CD4-positive, alpha-beta T cell treated with Interleukin-10 for 1 hour (primary cell): Measurements from ENCODE around the gene LOXL1.

ENCODE experiments used
- DNase-seq: peaks from one replicate; pipeline ENCODE4 v3.0.0-alpha.2; 2020

Gene LOXL1

DNA sequence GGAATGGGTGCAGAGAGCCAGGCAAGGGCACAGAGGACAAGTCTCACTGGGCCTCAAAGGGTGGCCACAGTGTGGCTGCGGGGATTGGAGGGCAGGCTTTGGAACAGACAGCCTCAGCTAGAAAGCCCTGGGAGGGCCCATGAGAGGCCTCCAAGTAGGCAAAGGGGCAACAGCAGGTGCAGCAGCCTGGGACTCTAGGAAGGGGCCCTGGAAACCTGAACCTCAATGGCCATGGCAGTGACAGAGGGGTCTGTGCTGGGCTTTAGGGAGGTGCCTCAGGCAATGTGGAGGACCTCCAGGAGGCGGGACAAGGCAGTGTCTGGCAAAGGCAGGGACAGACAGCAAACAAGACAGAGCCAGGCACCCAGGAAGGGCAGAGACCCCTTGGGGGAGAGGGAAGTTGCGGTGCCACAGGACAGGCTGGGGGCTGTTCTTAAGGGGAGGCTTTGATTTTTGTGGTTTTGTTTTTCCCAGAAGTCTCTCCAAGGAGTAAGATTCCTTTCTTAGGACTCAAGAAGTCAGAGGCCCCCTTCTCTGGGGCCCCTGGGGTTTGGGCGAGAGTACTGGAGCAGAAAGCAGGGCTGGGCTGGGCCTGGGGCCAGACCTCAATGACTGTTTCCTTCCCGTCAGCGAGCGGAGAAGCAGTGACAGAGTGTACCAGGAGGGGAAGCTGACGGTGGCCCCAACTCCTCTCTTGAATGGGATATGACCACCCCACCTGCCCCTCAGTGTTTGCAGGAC is 56.1 kb downstream of the LOXL1 start:
- DNase-seq: peak; percentile 30

DNA sequence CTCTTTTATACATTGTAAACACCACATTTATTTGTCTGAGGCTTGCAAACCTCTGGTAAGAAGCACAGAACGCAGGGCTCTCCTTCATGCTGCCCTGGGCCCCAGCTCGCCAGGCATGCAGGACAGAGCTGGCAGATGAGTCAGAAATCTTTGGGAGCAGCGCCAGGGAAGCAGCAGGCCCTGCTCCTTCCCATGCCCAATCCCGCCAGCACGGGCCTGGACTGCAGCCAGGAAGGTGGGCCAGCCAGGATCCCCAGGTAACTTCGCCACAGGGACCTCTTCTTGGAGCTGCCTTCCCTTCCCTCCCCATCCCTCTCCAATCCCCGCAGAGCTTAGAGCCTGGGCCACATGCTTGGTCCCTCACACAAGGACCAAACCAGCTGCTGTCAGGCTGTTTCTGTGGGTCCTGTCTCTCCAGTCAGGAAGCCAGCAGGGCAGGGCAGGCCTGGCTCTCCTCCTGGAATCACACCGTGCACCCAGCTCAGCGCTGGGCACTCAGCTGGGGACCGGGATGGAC is 57.0 kb downstream of the LOXL1 start:
- DNase-seq: no peak

DNA sequence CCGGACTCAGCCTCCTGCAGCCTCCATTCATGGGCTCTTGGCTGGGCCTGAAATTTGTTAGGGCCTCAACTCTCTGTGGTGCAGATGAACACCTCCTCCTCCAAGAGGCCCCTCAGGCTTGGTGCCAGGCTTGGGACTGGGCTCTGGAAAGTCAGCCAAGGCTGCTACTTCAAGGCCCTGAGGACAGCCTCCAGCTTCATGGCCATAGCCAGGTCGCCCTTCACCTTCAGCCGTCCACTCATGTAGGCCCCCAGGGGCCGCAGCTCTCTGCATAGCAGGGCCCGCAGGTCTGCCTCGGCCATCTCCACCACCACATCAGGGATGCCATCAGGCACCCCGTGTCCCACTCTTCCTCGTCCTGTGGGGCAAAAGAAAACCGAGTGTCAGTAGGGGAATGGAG is 57.5 kb downstream of the LOXL1 start:
- DNase-seq: no peak

DNA sequence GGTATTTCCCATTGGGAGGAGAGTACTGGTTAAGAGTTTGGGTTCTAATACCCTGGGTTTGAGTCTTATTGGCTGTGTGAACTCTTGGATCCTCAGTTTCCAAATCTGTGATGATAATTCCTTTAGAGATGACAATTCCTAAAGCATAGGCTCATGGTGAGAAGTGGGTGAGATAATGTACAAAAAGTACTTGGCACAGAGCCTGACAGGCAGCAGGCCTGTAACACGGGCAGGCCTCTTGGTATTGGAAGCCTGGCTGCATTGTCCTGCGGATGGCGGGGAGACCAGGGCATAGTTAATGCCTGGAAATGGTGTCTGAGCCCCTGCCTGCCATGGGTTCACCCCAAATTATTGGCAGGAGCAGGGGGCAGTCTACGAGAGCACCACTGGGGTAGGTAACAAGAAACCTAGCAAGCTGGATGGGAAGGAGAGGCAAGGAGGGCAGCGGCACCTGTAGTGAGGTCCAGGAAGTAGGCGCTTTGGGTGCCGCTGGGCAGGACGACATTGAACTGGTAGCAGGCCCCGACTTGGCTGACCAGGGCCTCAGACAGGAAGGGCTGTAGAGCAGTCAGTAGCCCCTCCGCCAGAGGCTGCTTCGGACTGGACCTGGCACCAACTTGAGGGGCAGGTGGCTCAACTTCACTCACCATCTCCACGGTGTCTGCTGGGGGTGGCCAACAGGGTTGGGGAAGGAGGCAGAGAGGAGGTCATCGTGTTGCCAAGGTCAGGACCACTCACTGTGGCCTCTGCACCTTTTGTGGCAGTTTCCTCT is 58.1 kb downstream of the LOXL1 start:
- no peak for DNase-seq

DNA sequence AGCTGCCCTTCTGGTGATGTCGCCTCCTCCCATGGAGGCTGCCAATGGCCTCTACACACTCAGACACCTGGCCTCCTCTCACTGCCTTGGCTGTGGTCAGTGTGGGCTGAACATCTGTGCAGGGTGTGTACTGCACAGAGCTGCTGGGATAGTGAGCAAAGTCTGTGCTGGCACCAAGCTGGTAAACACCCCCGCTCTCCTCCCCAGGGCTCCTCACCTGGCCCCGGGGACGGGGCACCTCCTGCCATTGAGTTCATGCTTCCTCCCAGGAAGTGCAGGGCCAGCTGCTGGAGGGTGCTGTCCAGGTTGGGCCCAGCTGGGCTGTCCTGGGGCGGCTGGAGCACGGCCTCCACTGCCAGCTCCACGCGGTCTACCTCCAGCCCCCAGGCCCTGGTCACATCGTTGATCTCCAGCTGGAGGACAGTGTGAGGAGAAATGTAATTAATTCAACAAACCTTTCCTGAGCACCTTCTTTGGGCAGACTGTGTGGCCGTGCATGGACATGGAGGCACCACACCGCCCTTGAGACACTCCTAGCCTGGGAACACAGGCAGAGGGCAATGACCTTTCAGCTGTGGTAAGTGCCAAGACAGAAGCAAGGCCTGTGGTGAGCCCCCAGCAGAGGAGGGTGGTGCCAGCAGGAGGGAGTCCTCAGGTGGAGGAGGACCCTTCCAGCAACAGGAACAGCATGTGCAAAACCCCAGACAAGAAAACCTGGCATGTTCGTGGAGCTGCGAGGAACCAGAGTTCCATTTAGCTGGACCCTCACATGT is 59.0 kb downstream of the LOXL1 start:
- DNase-seq: no peak

DNA sequence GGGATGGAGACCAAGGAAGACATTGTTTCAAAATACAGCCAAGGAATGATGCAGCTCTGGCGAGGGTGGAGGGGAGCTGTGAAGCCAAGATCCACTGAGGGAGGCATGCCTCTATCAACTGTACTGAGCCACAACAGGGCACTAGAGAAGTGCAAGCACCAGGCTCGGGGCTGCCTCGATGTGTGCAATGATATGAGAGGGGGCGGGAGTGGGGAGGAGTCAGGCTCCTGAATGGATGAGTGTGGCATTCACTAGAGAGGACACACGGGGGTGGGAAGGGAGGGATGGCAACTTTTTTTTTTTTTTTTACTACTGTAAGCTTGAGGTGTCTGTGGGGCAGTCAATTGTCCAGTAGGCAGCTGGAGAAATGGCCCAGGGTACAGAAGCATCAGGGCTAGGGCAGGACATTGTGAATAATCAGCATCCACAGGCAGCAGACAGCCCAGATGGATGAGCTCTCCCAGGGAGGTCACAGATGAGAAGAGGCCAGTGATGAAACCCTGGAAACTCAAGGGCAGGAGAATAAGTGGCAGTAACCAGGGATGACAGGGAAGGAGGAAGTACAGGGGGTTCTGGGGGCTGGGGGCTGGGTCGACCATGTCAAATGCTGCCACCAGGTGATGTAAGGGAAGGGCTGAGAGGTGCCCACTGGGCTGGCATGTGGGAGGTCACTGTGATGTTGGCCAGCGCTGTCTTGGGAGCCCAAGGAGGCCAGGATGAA is 60.0 kb downstream of the LOXL1 start:
- no peak for DNase-seq

DNA sequence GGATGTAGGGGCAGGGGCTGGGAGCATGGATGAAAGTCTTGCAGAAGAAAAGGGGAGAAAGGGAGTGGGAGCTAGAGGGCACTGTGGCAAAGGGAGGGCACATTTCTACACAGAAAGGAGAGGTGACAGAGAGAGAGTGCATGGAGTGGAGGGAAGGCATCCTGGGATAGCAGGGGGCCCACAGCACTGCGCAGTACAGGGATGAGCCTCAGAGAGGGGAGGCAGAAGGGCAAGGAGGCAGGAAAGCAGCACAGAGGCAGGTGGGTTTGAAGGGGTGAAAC is 60.5 kb downstream of the LOXL1 start:
- DNase-seq: no peak

DNA sequence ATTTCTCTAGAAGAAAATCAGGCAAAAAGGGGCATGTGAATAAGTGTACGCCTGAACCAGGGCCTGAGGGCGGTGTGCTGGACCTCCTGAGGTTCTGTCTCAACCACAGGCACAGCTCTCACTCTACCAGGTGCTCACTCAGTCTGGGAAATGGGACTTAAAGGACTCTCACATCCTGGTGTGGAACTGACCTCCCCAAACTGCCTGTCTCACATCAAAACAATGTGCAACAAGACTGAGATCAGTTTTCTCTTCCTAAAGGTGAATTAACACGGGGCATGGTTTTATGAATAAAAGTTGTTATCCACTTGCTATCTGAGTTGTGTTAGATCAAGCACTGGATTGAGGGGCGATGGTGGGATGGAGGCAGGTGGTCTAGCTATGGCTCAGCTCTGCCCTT is 61.0 kb downstream of the LOXL1 start:
- no peak for DNase-seq

DNA sequence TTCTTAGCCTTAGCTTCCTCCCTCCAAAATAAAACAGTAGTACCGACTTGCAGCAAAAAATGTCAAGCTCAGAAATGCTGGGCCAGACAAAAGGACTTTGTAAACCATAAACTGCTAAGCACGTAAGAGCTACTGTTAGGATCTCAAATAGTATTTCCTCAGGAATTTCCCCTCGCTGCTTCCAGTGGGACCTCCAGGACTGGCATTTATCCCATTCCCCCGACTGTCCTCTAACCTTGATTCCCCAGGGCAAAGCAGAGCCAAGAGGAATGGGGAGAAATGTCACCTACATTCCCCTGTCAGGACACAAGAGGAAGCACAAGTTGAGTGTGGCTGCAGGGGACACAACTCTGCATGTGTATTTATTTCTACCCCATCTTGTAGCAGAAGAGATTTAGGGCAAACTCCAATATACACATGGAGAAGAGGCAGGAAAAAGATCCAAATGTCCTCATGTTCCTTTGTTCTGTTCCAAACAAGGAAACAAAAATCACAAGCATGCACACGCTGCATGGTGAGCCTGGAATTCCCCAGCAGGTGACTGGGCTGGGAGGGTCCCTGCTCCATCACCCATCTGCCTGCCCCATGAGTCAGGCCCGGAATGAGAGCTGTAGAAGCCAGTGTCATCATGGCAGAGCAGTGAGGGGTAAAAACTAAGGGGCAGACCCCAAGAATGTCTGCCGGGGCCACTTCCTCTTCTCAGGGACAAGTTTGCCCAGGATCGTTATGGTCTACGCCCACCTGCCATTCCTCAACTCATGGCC is 61.6 kb downstream of the LOXL1 start:
- no peak for DNase-seq

DNA sequence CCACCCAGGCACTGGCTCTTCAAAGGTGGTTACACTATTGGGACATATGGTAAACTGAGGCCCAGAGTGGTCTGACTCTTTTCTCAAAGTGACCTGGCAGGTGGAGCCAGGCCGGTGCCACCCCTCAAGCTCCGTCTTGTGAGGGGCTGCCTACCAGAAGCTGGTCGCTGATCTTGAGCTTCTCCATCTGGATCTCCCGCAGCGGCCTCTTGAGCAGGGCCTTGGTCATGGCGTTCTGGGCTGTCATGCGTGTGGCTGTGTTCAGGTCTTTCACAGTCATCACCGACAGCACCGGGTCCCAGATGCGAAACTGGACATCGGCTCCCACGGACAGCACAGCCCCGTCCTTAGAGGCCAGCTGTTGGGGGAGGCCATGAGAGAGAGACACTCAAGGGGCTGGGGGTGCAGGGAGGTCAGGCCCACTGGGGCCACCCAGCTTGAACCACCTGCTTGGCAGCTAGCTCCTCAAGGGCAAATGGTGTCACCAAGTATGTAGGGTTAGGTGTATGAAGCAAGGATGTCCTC is 62.2 kb downstream of the LOXL1 start:
- DNase-seq: no peak

DNA sequence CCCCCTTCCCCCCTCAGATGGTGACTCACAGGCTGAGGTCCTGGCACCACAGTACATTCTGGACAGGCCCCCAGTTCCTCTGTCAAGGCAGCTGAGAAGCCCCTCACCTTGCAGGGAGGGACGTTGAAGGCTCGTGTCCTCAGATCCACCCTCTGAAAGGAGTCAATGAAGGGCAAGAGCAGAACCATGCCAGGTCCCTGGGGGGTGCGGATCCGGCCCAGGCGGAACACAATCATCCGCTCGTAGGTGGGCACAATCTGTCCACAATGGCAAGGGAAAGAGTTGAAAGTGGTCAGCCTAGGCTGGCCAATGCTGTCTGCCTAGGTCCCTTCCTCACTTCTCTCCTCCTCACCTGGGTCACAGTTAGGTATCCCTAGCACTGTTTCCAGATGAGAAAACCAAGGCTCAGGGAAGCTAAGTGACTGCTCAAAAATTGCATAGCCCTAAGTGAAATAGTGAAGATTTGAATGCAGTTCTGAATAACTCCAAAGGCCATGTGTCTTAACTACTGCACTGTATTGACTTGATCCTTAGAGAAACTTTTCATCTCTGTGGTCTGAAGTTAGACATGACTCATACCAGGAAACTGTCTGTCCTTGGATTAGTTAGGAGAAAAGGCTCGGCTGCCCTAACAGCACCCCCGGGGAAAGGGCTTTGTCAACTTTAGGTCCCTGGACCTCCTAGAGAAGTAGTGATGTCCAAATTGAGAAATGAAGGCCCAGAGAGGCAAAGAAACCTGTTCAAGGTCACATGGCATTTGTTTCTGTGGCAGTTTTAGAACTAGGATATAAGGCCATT is 62.9 kb downstream of the LOXL1 start:
- no peak for DNase-seq

DNA sequence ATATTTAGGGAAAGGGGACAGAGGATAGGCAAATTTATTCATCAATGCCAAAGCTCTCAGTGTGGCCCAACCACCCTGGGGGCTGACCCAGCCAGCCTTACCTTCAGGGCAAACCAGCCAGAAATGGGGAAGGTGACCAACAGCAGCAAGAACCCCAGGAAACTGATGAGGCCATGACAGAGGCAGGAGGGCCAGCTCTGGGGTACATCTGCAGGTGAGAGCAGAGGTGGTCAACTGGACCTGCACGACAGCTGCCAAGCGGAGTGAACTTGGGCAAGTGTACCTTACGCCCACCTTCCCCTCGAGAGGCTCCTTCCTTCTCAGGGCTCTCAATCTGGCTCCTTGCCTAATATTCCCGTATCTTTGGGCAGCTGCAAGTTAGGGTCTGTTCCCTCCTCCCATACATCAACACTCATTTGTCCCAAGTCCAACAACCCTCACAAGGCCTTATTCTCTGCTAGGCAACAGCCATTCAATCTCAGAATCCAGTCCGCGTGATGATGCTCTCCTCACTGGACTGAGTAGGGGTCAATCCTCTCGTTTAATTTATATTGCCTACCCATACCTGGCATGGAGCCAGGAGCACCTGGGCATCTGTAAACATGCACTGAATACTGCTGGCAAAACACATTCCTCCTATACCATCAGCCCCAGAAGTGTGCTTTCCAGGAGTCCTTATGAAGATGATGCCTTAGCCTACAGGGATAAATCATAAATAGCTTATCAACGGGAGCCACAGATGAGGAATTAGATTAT is 64.2 kb downstream of the LOXL1 start:
- no peak for DNase-seq

DNA sequence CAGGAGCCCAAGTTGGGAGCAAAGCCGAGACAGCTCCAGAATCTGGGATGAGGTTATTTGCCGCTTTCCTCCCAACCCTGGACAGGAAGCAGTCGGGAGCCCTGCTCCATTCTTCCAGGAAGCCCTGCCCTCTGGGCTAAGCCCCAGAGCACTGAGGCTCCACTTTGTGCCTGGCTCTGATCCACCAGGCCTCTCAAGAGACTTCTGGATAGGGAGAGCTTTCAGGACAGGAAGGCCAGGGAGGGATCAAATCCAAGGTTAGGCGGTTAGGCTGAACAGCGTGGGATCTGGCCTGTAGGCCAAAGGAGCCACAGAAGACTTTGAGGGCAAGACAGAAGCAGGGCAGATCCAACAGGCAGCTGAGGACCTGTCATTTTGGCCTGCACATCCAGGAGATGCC is 65.0 kb downstream of the LOXL1 start:
- no peak for DNase-seq

DNA sequence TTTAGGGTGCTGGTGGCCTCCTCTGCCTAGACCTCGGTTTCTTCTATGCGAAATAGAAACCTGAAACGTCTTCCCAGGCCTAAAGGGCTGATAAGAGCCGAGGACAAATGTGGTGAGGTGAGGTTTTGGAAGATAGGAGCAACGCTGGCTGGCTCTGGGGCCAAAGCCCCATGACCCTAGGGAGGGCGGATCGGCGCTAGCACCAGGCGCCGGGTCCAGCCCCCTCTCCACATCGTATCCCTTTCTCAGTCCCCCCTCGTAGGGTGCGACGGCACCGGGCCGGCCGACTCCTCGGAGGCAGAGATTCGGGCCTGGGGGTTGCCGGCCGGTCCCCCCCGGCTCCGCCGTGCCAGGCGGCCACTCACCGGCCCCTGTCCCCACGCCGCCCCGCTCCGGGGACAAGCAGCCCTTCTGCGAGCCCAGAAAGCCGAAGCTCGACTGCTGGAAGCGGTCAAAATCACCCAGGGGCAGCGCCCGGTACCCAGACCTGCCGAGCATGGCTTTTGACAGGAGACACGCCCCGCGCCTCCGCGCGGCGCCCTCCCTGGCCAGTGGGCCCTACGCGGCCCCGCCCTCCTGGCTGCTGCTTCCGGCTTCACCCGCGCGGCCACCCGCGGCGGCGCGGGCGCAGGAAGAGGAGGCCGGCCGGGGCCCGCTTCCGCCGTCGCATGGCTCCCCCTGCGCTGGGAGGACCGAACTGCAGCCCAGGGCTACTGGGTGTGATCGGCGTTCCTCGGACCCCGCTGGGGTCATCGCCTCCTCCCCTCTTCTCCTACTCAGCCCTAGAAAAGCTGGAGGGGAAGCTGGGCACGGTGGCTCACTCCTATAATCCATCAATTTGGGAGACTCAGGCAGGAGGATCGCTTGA is 65.7 kb downstream of the LOXL1 start, which contains the start of gene STOML1:
TSS of gene STOML1 (minus strand) at position 570 of the 868 bp plus-strand sequence. CDS start at position 498, 72 bp downstream.
- DNase-seq: peak; percentile 96

DNA sequence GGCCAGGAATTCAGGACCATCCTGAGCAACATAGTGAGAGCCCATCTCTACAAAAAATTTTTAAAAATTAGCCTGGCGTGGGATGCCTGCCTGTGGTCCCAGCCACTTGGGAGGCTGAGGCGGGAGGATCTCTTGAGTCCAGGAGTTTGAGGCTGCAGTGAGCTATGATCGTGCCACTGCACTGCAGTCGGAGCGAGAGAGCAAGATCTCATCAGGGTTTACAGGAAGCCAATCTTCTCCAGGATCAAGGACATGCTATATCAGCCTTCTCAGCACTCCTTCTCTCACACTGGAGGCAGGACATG is 66.3 kb downstream of the LOXL1 start:
- no peak for DNase-seq

DNA sequence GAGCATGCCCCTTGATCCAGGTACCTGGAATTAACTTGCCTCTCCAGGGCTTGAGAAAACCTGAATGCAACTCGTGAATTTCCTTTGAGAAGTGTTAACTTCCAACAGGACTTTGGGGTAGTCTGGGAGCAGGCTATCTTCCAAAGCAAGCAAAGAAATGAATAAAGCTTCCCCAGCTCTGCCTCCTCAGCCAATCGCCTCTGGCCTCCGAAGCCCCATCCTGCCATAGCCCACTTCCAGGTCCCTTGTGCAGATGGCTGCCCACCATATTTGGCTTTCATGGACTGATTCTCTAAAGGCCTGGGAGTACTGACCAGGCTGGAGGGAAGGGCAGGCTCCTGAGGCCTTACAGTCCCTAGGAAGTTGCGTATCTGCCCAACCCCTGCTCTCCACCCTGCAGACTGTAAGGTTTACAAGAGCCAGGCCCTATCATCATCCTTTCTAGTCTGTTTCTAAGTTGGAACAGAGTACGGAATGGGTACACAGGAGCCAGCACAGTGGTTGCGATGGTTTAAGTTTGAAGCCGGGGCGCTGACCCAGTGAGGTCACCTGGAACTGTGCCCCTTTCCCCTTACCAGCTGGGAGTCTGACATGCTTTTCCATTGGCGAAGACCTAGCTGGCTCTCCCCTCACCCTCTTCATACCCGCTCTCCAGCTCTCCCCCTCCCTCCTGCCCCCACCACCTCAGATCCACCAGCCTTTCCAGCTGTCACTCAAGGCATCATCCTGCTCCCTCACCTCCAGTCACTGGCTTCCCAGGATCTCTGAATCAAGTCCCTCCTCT is 67.1 kb downstream of the LOXL1 start:
- DNase-seq: no peak

DNA sequence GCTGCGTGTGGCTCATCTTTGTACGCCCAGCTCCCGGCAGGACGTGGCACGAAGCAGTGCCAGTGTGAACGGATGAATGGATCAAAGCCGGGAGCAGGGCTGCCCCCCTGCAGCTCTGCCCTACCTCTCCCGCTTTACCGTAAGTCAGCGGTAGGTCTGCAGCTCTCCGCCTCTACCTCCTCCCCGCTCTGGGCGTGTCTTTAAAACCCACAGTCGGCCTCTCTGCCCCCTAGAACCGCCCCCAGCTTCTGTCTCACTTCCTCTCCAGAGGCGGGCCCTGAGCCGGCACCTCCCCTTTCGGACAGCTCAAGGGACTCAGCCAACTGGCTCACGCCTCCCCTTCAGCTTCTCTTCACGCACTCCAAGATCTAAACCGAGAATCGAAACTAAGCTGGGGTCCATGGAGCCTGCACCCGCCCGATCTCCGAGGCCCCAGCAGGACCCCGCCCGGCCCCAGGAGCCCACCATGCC is 68.2 kb downstream of the LOXL1 start, which contains the start of gene PML:
TSS of gene PML (plus strand) at position 304 of the 471 bp plus-strand sequence. CDS start at position 401, 97 bp downstream.
- peak; percentile 95 for DNase-seq

DNA sequence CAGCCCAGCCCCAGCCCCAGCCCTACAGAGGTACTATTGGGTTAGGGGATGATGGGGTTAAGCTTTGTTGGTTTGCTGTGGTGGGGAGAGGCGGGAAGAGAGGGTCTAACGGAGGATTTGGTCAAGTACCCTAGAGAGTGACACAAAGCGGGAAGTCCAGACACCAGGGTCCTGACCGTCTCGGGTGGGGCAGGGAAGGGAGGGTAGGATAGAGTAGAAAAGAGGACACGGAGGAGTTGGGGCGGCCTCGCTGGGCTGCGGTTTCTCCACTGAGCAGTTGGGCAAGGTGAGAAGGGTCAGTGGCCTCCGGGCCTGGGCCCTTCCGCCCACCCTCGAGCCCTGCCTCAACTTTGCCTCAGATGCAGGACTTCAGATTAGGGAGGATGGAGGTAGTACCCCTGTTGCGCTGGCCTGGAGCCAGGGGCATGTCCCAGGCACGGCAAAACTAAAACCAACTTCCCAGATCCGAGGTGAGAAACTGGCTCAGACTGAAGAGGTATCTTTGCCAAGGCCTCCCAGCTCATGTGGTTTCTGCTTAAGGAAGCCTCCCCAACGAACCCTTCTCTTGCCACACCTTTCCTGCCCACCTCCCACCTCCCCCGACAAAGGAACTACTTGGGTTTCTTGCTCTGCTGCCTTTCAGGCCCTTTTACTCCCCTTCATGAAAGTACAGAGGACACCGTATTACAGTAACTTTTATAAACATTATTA is 68.8 kb downstream of the LOXL1 start:
- DNase-seq: peak; percentile 37
